GM10266 (cell line): ENCODE data around the gene SLC36A4.
"Not testable (repeated sequence)": the region's sequence is repeated elsewhere in the genome, so short reads cannot be mapped to it uniquely, and the experiment has no call there.

Source experiments
- DNase-seq: peaks from one replicate; pipeline ENCODE4 v3.0.0; 2012; ENCODE audit errors: extremely low spot score
- TF ChIP-seq, protein P1 (sequence below): IDR thresholded peaks from 2 replicates; pipeline ENCODE4 v1.5.1; 2012; ENCODE audit warnings: mild to moderate bottlenecking, low read depth; ENCODE audit not compliant: control insufficient read depth, insufficient read depth; ENCODE audit errors: missing control alignments

Gene SLC36A4

DNA sequence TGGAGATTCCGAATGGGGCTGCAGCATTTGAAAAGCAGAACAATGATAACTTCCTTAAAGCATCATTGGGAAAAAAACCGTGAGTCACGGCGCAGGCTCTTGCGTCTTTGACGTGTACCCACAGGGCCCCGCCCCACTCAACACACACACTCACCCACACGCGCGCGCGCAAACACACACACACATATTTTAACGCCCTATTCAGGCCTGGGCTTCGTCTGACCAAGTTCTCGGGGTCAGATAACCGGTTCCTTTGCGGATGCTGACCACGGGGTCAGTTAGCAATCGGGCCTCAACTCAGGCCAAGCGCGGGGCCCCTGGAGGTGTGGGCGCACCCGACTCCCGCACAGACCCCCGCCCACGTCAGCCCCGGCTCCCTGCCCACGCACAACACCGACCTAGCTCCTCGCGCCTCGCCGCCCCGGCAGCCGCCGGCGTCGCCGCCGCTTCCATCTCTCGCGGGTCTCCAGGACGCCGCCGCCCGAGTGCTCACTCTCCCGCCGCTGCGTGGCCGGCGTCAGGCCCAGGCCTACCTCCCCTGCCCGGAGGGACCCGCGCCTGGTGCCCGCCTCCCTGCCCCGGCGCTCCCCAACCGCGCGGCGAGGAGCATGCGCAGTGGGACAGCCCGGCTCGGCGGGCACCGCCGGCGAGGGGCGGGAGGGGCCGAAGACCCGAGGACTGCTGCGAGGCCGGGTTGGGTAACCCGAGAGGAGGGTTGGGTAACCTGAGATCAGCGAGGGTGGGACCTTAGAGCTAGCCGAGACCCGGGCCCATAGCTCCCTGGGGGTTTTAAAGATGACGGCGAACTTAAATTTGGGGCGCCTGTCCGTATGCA is at the start of gene SLC36A4:
SLC36A4 (minus strand) TSS at position 612 of the 835 bp plus-strand sequence; CDS start at position 453, 159 bp downstream.
- TF ChIP-seq, protein P1, sequence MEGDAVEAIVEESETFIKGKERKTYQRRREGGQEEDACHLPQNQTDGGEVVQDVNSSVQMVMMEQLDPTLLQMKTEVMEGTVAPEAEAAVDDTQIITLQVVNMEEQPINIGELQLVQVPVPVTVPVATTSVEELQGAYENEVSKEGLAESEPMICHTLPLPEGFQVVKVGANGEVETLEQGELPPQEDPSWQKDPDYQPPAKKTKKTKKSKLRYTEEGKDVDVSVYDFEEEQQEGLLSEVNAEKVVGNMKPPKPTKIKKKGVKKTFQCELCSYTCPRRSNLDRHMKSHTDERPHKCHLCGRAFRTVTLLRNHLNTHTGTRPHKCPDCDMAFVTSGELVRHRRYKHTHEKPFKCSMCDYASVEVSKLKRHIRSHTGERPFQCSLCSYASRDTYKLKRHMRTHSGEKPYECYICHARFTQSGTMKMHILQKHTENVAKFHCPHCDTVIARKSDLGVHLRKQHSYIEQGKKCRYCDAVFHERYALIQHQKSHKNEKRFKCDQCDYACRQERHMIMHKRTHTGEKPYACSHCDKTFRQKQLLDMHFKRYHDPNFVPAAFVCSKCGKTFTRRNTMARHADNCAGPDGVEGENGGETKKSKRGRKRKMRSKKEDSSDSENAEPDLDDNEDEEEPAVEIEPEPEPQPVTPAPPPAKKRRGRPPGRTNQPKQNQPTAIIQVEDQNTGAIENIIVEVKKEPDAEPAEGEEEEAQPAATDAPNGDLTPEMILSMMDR: no peak
- DNase-seq: peak; percentile 84

DNA sequence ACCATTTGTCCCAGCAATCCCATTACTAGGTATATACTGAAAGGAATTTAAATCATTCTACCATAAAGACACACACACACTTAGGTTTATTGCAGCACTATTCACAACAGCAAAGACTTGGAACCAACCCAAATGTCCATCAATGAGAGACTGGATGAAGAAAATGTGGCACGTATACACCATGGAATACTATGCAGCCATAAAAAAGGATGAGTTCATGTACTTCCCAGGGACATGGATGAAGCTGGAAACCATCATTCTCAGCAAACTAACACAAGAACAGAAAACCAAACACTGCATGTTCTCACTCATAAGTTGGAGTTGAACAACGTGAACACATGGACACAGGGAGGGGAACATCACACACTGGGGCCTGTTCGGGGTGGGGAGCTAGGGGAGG is 49.0 kb upstream of the SLC36A4 start:
- DNase-seq: not testable (repeated sequence)

DNA sequence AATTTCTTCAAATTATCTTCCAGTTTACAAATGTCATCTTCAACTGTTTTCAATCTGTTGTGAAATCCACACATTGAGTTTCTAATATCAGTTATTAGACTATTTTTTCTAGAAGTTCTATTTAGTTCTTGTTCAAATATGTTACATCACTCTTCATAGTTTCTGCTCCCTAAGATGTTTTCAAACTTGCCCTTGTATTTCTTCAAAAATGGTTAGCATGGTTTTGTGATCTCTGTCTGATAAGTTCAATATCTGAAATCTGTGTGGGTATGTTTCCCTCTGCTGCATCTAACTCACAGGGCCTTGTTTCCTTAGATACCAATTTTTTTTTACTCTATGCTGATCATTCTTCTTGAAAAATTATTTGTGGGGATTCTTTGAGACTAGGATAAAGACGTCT is 46.2 kb upstream of the SLC36A4 start:
- TF ChIP-seq, protein P1: no peak

GRCh38 chr11:93239966-93240365 is 42.2 kb upstream of the SLC36A4 start:
- DNase-seq: no peak
- TF ChIP-seq, protein P1: no peak

More for the DNA sequence above, 46.2 kb upstream of the SLC36A4 start:
- DNase-seq: no peak

DNA sequence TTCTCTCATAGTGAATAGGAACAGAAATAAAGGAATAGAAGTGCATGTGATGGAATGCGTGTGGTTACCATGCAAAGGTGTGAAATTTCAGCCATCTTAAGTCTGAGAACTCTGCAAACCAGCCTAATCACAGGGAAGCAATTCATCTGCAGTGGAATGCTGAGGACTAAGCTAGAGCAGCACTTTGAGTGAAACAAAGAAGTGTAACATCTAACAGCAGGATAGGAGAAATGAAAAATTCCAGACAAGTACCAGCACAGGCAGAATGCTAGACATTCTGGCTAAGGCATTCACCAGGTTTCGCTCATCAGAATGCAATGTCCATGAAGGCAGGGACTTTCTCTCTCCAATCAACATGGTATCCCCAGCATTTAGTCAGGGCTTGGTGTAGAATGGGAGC is 41.2 kb upstream of the SLC36A4 start:
- no peak for DNase-seq
- TF ChIP-seq, protein P1: no peak

- TF ChIP-seq, protein P1: peak; percentile 63
- peak; percentile 18 for DNase-seq
Measured at GRCh38 chr11:93236741-93237675, 39.2 kb upstream of the SLC36A4 start.

DNA sequence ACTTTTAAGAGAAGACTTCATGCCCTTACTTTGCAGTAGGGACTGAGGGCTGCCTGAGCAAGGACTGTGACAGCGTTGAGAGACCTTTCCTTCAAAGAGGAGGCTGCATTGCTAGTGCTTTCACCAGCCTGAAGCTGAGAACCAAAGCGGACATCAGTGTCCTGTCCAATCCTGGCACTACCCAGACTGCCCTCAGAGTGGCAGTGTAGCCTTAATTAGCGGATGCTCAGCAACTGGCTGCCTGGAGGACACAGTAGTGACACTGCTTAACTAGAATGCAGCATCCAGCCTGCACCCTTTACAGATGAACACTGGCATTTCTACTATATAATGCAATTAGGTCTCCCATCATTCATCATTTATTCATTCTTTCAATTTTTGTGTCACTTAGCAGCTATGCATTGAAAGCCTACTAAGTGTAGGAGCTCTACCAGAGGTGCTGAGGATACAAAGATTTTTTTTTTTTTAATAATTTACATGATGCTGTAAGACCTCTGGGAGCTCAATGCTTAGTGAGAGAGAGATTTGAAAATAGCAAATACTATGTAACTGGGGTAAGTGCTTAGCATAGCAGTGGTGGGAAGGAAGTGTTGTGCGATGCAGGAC is 36.9 kb upstream of the SLC36A4 start:
- peak; percentile 63 for DNase-seq
- TF ChIP-seq, protein P1: peak; percentile 98
